SK-N-SH (cell line): ENCODE measurements around the gene HHIP. TPM values are rescaled to one million over a fixed set of nuclear protein-coding genes. Genes with fewer than 3 reads are reported as not detected.

ENCODE experiments used
- polyA plus RNA-seq, 3 experiments: library from polyadenylated mRNA; depleted of rRNA; stranded (reverse); fragments of >200 nt; gene quantifications; 2 replicates each; pipeline ENCODE4 v1.2.3, GENCODE V29; 2012
- small RNA-seq, 7 experiments: library from RNA; depleted of rRNA; stranded (forward); fragments of <200 nt; gene quantifications; one replicate each; pipeline ENCODE3, GENCODE V24; 2012

HHIP gene
- polyA plus RNA-seq, 1 of the 3 experiments (the other 2 are of a cell fraction): 3.5 TPM

Small RNAs within 50 kb of the gene (small RNA-seq; reads per million reads assigned to genes)
- gene RF02271: 0 reads per million in 7 experiments
